K562 (cell line): ENCODE results near the gene PIK3R6. TPM values are rescaled to one million over a fixed set of nuclear protein-coding genes. Genes with fewer than 3 reads are reported as not detected.

Experiments
- BRD9 ChIP-seq: fragments of 450-650 bp; IDR thresholded peaks from 2 replicates; pipeline ENCODE4 v1.6.1; 2018; ENCODE audit warnings: low read depth; ENCODE audit not compliant: partially characterized antibody
- RFX5 ChIP-seq: IDR thresholded peaks from 2 replicates; pipeline ENCODE4 v1.6.1; 2011; ENCODE audit warnings: low read depth, mild to moderate bottlenecking, improper control_type of control experiment, low read length
- SMARCC2 ChIP-seq: fragments of 450-650 bp; IDR thresholded peaks from 2 replicates; pipeline ENCODE4 v1.6.1; 2017; ENCODE audit warnings: antibody characterized with exemption, moderate library complexity, mild to moderate bottlenecking, low read depth
- ZC3H4 ChIP-seq: sonication (generic); formaldehyde crosslinking; IDR thresholded peaks from 2 replicates; pipeline ENCODE4 v1.9.0; 2021; ENCODE audit warnings: missing genetic modification reagents, borderline replicate concordance
- polyA plus RNA-seq, 8 experiments: library from polyadenylated mRNA; depleted of rRNA in 4 of 8; stranded (reverse) in 5 of 8; unstranded in 3 of 8; fragments of >200 nt; fragmentation: Nextera tagmentation in 2 of 8; fragmentation: Illumina TruSeq in 1 of 8; extraction: Ambion mirVana in 2 of 8; extraction: Trizol in 1 of 8; gene quantifications; 2 replicates each; pipeline versions ENCODE4 v1.2.1 to v1.2.3, GENCODE V29; 2011 to 2014; ENCODE audit warnings: inconsistent platforms in 1 of 8, missing spikeins in 1 of 8
- total RNA-seq, 7 experiments: library from RNA; depleted of rRNA in 6 of 7; stranded (reverse); fragments of >200 nt in 6 of 7; fragmentation: Illumina TruSeq in 2 of 7; extraction: Trizol in 2 of 7; gene quantifications; 2 replicates each; pipeline versions ENCODE4 v1.2.1 to v1.2.3, GENCODE V29; 2011 to 2021; ENCODE audit warnings: low replicate concordance in 1 of 7
- TF ChIP-seq, protein P1 (sequence below): fragments of 200-800 bp; sonication (Bioruptor generic); IDR thresholded peaks from 2 replicates; pipeline ENCODE4 v1.6.1; 2016; ENCODE audit warnings: missing genetic modification characterization, missing compliant biosample characterization
- TF ChIP-seq, protein P2 (sequence below): sonication (generic); formaldehyde crosslinking; IDR thresholded peaks from 2 replicates; pipeline ENCODE4 v1.8.0; 2022; ENCODE audit warnings: mild to moderate bottlenecking, missing genetic modification reagents
- TF ChIP-seq, protein P3 (sequence below): sonication (generic); formaldehyde crosslinking; IDR thresholded peaks from 2 replicates; pipeline ENCODE4 v1.8.0; 2022; ENCODE audit warnings: mild to moderate bottlenecking, missing genetic modification reagents, borderline replicate concordance

The PIK3R6 gene
- total and polyA plus RNA-seq, 9 of the 15 experiments (the other 6 are each of a cell fraction or from before 2014, with no cell fraction given), result 0.04 TPM; not detected in 8

DNA sequence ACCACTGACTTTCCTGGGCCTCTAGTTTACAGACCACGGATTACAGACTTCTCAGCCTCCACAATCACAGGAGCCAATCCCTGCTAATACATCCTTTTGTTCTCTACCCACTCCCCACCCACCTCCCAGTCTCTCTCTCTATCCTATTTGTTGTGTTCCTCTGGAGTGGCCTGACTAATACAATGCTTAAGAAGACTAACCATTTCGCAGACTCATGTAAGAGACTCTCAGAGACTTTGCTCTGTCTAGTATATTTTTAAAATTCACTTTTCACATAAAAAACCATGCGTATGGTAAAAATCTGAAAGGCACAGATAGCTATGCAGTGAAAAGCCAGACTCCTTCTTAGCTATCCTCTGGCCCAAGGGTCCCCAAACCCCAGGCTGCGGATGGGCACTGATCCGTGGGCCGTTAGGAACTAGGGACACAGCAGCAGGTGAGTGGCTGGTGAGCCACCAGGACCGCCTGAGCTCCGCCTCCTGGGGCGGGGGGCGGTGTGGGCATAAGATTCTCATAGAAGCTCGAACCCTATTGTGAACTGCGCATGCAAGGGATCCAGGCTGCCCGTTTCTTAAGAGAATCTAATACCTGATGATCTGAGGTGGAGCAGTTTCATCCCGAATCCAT is 7.6 kb downstream of the PIK3R6 start (continued):
- TF ChIP-seq, protein P1, sequence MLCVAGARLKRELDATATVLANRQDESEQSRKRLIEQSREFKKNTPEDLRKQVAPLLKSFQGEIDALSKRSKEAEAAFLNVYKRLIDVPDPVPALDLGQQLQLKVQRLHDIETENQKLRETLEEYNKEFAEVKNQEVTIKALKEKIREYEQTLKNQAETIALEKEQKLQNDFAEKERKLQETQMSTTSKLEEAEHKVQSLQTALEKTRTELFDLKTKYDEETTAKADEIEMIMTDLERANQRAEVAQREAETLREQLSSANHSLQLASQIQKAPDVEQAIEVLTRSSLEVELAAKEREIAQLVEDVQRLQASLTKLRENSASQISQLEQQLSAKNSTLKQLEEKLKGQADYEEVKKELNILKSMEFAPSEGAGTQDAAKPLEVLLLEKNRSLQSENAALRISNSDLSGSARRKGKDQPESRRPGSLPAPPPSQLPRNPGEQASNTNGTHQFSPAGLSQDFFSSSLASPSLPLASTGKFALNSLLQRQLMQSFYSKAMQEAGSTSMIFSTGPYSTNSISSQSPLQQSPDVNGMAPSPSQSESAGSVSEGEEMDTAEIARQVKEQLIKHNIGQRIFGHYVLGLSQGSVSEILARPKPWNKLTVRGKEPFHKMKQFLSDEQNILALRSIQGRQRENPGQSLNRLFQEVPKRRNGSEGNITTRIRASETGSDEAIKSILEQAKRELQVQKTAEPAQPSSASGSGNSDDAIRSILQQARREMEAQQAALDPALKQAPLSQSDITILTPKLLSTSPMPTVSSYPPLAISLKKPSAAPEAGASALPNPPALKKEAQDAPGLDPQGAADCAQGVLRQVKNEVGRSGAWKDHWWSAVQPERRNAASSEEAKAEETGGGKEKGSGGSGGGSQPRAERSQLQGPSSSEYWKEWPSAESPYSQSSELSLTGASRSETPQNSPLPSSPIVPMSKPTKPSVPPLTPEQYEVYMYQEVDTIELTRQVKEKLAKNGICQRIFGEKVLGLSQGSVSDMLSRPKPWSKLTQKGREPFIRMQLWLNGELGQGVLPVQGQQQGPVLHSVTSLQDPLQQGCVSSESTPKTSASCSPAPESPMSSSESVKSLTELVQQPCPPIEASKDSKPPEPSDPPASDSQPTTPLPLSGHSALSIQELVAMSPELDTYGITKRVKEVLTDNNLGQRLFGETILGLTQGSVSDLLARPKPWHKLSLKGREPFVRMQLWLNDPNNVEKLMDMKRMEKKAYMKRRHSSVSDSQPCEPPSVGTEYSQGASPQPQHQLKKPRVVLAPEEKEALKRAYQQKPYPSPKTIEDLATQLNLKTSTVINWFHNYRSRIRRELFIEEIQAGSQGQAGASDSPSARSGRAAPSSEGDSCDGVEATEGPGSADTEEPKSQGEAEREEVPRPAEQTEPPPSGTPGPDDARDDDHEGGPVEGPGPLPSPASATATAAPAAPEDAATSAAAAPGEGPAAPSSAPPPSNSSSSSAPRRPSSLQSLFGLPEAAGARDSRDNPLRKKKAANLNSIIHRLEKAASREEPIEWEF, result no peak
- TF ChIP-seq BRD9, result no peak
- TF ChIP-seq ZC3H4 (CRISPR knock-in tag), result no peak
- no peak for TF ChIP-seq RFX5
- TF ChIP-seq, protein P2, sequence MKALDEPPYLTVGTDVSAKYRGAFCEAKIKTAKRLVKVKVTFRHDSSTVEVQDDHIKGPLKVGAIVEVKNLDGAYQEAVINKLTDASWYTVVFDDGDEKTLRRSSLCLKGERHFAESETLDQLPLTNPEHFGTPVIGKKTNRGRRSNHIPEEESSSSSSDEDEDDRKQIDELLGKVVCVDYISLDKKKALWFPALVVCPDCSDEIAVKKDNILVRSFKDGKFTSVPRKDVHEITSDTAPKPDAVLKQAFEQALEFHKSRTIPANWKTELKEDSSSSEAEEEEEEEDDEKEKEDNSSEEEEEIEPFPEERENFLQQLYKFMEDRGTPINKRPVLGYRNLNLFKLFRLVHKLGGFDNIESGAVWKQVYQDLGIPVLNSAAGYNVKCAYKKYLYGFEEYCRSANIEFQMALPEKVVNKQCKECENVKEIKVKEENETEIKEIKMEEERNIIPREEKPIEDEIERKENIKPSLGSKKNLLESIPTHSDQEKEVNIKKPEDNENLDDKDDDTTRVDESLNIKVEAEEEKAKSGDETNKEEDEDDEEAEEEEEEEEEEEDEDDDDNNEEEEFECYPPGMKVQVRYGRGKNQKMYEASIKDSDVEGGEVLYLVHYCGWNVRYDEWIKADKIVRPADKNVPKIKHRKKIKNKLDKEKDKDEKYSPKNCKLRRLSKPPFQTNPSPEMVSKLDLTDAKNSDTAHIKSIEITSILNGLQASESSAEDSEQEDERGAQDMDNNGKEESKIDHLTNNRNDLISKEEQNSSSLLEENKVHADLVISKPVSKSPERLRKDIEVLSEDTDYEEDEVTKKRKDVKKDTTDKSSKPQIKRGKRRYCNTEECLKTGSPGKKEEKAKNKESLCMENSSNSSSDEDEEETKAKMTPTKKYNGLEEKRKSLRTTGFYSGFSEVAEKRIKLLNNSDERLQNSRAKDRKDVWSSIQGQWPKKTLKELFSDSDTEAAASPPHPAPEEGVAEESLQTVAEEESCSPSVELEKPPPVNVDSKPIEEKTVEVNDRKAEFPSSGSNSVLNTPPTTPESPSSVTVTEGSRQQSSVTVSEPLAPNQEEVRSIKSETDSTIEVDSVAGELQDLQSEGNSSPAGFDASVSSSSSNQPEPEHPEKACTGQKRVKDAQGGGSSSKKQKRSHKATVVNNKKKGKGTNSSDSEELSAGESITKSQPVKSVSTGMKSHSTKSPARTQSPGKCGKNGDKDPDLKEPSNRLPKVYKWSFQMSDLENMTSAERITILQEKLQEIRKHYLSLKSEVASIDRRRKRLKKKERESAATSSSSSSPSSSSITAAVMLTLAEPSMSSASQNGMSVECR (CRISPR knock-in tag), result no peak
- TF ChIP-seq SMARCC2, result no peak
- TF ChIP-seq, protein P3, sequence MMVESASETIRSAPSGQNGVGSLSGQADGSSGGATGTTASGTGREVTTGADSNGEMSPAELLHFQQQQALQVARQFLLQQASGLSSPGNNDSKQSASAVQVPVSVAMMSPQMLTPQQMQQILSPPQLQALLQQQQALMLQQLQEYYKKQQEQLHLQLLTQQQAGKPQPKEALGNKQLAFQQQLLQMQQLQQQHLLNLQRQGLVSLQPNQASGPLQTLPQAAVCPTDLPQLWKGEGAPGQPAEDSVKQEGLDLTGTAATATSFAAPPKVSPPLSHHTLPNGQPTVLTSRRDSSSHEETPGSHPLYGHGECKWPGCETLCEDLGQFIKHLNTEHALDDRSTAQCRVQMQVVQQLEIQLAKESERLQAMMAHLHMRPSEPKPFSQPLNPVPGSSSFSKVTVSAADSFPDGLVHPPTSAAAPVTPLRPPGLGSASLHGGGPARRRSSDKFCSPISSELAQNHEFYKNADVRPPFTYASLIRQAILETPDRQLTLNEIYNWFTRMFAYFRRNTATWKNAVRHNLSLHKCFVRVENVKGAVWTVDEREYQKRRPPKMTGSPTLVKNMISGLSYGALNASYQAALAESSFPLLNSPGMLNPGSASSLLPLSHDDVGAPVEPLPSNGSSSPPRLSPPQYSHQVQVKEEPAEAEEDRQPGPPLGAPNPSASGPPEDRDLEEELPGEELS (CRISPR knock-in tag), result no peak
